Activated CD4-positive, alpha-beta T cell treated with anti-CD3 and anti-CD28 coated beads, Interleukin-2, amount 10 ng/mL, durations not matched to agents 7 days and 5 days (primary cell): ENCODE measurements around the gene NTN1. TPM values are rescaled to one million over a fixed set of nuclear protein-coding genes. Genes with fewer than 3 reads are reported as not detected.
"Not testable (repeated sequence)": the region's sequence is repeated elsewhere in the genome, so short reads cannot be mapped to it uniquely, and the experiment has no call there.

Source experiments
- CTCF ChIA-PET: fragments of 350-600 bp; sonication (Branson Sonifier 250); formaldehyde crosslinking; loops from one replicate; lab custom pipeline; 2021; ENCODE audit warnings: antibody characterized with exemption; lab: Charles Lee
- POLR2A ChIA-PET: fragments of 350-600 bp; sonication (Branson Sonifier 250); formaldehyde crosslinking; loops from one replicate; lab custom pipeline; 2021; ENCODE audit warnings: antibody characterized with exemption; lab: Charles Lee
- DNase-seq: peaks from one replicate; pipeline ENCODE4 v3.0.0-alpha.2; 2020
- H3K27ac Mint-ChIP-seq: one replicate; pipeline ENCODE4 v1.8.0; 2021; ENCODE audit warnings: mild to moderate bottlenecking, moderate library complexity, mixed read lengths
- H3K27me3 Mint-ChIP-seq: one replicate; pipeline ENCODE4 v1.8.0; 2021; ENCODE audit warnings: mixed read lengths
- H3K36me3 Mint-ChIP-seq: one replicate; pipeline ENCODE4 v1.8.0; 2021; ENCODE audit warnings: low read depth, mixed read lengths
- H3K4me1 Mint-ChIP-seq: one replicate; pipeline ENCODE4 v1.8.0; 2021; ENCODE audit warnings: mixed read lengths
- H3K4me3 Mint-ChIP-seq: one replicate; pipeline ENCODE4 v1.8.0; 2021; ENCODE audit warnings: mild to moderate bottlenecking, moderate library complexity, mixed read lengths
- H3K9me3 Mint-ChIP-seq: one replicate; pipeline ENCODE4 v1.8.0; 2021; ENCODE audit warnings: mixed read lengths
- total RNA-seq, 2 experiments: library from RNA; stranded (reverse); gene quantifications; one replicate each; pipeline ENCODE4 v1.2.3, GENCODE V29; 2021

NTN1 gene
- total RNA-seq, 2 experiments from 2014 or later = 0.02 to 0.10 TPM

DNA sequence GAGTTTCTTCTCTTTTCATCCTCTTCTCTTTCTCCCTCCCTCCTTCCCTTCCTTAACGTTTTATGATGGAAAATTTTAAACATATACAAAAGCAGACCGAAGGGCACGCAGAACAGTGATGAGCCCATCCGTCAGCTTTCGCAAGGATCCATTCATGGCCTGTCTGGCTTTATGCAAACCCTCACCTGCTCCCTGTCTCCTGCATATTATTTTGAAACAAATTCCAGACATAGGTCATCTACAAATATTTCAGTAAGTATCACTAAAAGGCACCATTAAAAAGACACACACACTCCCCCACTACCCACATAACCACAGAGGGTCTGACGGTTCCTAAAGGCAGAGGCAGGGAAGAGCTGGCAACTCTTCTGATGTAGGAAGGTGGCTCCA, 235.0 kb downstream of the NTN1 start:
- CTCF ChIA-PET = no interaction called here

GRCh38 chr17:9256751-9257629, 235.7 kb downstream of the NTN1 start:
- no peak for DNase-seq
- ChIA-PET POLR2A (no interaction called here), CTCF (no interaction called here)
- Mint-ChIP-seq H3K9me3 (no peaks in the 10 kb centered on the region), H3K36me3 (no peaks in the 10 kb centered on the region), H3K4me1 (peaks cover 42% of the 10 kb centered on the region), H3K4me3 (no peak overlapping the region), H3K27ac (no peak overlapping the region), H3K27me3 (no peaks in the 10 kb centered on the region)

More for the DNA sequence above, 235.0 kb downstream of the NTN1 start:
- POLR2A ChIA-PET = no interaction called here
- no peak overlapping the region for H3K4me3 Mint-ChIP-seq
- H3K4me1 Mint-ChIP-seq = peaks cover 40% of the 10 kb centered on the region
- H3K9me3 Mint-ChIP-seq = no peaks in the 10 kb centered on the region
- no peak overlapping the region for H3K27ac Mint-ChIP-seq
- no peak for DNase-seq
- H3K36me3 Mint-ChIP-seq = no peaks in the 10 kb centered on the region
- H3K27me3 Mint-ChIP-seq = no peaks in the 10 kb centered on the region

DNA sequence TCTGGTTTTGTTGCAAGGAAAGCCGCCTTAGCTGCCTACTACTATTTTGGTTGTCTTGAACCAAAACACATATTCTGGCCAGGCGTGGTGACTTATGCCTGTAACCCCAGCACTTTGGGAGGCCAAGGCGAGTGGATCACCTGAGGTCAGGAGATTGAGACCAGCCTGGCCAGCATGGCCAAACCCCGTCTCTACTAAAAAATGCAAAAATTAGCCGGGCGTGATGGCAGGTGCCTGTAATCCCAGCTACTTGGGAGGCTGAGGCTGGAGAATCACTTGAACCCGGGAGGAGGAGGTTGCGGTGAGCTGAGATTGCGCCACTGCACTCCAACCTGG, 236.3 kb downstream of the NTN1 start:
- H3K4me1 Mint-ChIP-seq = peaks cover 39% of the 10 kb centered on the region
- H3K9me3 Mint-ChIP-seq, CTCF ChIA-PET, H3K4me3 Mint-ChIP-seq, H3K27me3 Mint-ChIP-seq, H3K27ac Mint-ChIP-seq, H3K36me3 Mint-ChIP-seq, DNase-seq, POLR2A ChIA-PET: not testable (repeated sequence)

- DNase-seq = no peak
- ChIA-PET POLR2A (no interaction called here), CTCF (no interaction called here)
- Mint-ChIP-seq H3K4me1 (peaks cover 31% of the 10 kb centered on the region), H3K27me3 (no peaks in the 10 kb centered on the region), H3K27ac (no peak overlapping the region), H3K4me3 (no peak overlapping the region), H3K36me3 (no peaks in the 10 kb centered on the region), H3K9me3 (no peaks in the 10 kb centered on the region)
Observed at GRCh38 chr17:9258115-9259015, 237.1 kb downstream of the NTN1 start.

- Mint-ChIP-seq H3K4me1 (peaks cover 26% of the 10 kb centered on the region), H3K9me3 (no peaks in the 10 kb centered on the region), H3K4me3 (no peak overlapping the region), H3K27ac (no peak overlapping the region), H3K27me3 (no peaks in the 10 kb centered on the region), H3K36me3 (peaks cover 2% of the 10 kb centered on the region)
- no peak for DNase-seq
- ChIA-PET POLR2A (no interaction called here), CTCF (interaction anchor here (1.4 kb wide), 1 partner anchor 9 kb away, joined by 4 read pairs; no protein-coding TSS in a partner anchor)
Observed at GRCh38 chr17:9259419-9259818, 238.1 kb downstream of the NTN1 start.

DNA sequence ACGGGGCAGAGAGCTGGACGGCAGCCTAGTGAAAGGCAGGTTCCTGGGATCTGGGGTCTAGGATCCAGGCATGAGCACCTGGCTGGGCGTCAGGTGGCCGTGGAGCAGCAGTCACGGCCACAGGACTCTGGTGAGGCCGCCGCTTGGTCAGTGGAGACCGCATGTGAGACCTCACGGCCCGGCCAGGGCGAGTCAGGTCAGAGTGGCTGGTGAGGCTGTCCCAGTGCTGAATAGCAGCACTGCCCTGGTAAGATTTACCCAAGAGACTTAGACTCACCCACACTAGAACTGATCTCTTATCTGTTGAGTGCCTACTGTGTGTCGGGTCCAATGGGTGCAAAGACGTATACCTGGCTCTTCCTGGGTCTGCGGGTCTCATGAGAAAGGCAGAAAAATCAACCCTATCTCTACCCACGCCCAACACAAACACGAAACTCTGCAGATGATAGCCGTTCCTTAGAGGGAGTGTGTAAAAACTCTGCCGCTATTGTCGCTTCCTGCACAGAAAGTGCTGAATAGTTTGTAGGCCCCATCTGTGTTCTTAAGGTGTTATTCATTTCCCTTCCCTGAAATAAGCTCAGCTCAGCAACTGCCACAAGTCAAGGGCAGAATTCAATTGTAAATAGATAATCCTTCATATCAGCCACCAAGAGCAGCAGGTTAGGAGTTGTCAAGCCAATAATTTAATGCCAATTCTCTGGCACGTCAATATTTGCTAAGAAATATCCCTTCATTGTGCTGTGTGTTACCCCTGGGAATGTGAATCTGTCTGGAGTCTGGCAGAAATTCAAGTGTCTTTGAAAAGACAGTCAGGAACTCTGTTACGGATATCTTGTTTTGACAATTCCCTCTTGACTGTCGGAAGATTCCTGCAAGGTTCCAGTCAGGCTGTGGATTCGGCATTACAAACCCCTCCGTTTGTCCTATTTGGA, 240.0 kb downstream of the NTN1 start:
- no peak for DNase-seq
- no peaks in the 10 kb centered on the region for H3K9me3 Mint-ChIP-seq
- ChIA-PET POLR2A (no interaction called here), CTCF (interaction anchor here (0.6 kb wide), 1 partner anchor 34 kb away, joined by 3 read pairs; no protein-coding TSS in a partner anchor)
- H3K36me3 Mint-ChIP-seq = peaks cover 2% of the 10 kb centered on the region
- H3K27ac Mint-ChIP-seq = peak overlapping the region; percentile 83
- H3K4me1 Mint-ChIP-seq = peaks cover 26% of the 10 kb centered on the region
- no peak overlapping the region for H3K4me3 Mint-ChIP-seq
- H3K27me3 Mint-ChIP-seq = no peaks in the 10 kb centered on the region

- H3K27ac Mint-ChIP-seq = no peak overlapping the region
- ChIA-PET POLR2A (no interaction called here), CTCF (interaction anchor here (0.6 kb wide), 1 partner anchor 1124 kb away, joined by 6 read pairs; no protein-coding TSS in a partner anchor)
- H3K36me3 Mint-ChIP-seq = peaks cover 3% of the 10 kb centered on the region
- DNase-seq = no peak
- H3K9me3 Mint-ChIP-seq = no peaks in the 10 kb centered on the region
- peaks cover 7% of the 10 kb centered on the region for H3K4me1 Mint-ChIP-seq
- no peaks in the 10 kb centered on the region for H3K27me3 Mint-ChIP-seq
- H3K4me3 Mint-ChIP-seq = no peak overlapping the region
Observed at GRCh38 chr17:9266031-9266680, 244.8 kb downstream of the NTN1 start.

- Mint-ChIP-seq H3K27me3 (no peaks in the 10 kb centered on the region), H3K4me1 (peaks cover 2% of the 10 kb centered on the region), H3K36me3 (peaks cover 3% of the 10 kb centered on the region), H3K4me3 (no peak overlapping the region), H3K9me3 (no peaks in the 10 kb centered on the region), H3K27ac (no peak overlapping the region)
- DNase-seq = no peak
- CTCF ChIA-PET = no interaction called here
- POLR2A ChIA-PET = no interaction called here
Observed at GRCh38 chr17:9266697-9267117, 245.4 kb downstream of the NTN1 start.

DNA sequence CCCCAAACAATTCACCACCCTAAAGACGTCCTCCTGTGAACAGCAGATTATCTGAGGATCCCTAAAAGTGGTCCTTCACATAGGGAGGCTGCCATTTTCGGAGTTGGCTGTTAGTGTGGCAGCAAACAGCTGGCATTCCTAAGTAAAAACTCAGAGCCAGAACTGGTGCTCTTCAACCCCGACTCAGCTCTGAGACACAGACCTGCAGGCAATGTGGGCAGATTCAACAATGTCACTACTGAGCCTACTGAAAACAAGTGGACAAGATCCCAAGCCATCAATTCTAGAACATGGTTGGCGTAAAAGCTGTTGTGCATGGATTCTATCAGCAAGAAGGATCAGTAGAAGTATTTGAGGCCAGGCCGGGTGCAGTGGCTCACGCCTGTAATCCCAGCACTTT, 247.2 kb downstream of the NTN1 start:
- CTCF ChIA-PET = interaction anchor here (0.5 to 2.1 kb wide), 2 partner anchors 16 to 602 kb away, joined by 3 to 5 read pairs; no protein-coding TSS in a partner anchor
- Mint-ChIP-seq H3K27ac (no peak overlapping the region), H3K4me1 (peaks cover 7% of the 10 kb centered on the region), H3K36me3 (peaks cover 3% of the 10 kb centered on the region), H3K9me3 (no peaks in the 10 kb centered on the region), H3K4me3 (no peak overlapping the region), H3K27me3 (no peaks in the 10 kb centered on the region)
- DNase-seq = no peak
- POLR2A ChIA-PET = no interaction called here

DNA sequence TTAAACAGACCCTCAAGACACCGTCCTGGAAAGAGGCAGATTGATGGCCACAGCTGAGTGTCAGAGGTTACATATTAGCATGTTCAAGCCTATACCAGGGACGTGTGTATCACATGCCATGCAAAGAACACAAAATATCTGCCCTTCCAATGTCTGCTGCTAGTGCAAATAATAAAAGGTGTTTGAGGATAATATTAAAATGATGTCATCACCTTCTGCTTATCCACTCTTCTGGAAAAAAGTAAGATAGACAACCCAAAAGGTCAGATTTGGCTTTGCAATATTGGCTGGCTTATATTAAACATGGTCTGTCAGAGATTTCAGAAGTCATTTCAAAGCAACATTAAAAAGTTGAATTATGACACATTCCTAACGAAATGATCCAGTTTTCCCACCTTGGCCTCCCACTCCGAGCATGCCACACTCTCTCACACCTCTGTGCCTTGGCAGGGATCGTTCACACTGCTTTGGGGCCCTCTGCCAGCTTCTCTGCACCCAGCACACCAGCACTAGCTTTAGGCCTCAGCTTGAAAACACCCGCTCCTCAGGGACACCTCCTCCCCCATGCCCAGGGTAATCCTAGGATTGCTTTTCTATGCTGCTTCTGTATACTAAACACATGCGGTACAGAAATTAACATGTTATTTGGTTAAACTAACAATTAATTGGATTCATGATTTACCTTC, 248.2 kb downstream of the NTN1 start:
- CTCF ChIA-PET = interaction anchor here (0.6 to 2.1 kb wide), 2 partner anchors 17 to 481 kb away, joined by 5 to 6 read pairs; no protein-coding TSS in a partner anchor
- DNase-seq = no peak
- Mint-ChIP-seq H3K27ac (no peak overlapping the region), H3K9me3 (no peaks in the 10 kb centered on the region), H3K4me3 (no peak overlapping the region), H3K36me3 (peaks cover 1% of the 10 kb centered on the region), H3K27me3 (no peaks in the 10 kb centered on the region), H3K4me1 (peaks cover 15% of the 10 kb centered on the region)
- POLR2A ChIA-PET = no interaction called here

GRCh38 chr17:9270921-9271320, 249.6 kb downstream of the NTN1 start:
- Mint-ChIP-seq H3K9me3 (no peaks in the 10 kb centered on the region), H3K27me3 (no peaks in the 10 kb centered on the region), H3K27ac (no peak overlapping the region), H3K4me3 (no peak overlapping the region), H3K4me1 (peaks cover 20% of the 10 kb centered on the region), H3K36me3 (peaks cover 1% of the 10 kb centered on the region)
- ChIA-PET POLR2A (no interaction called here), CTCF (interaction anchor here (0.7 kb wide), 1 partner anchor 121 kb away, joined by 3 read pairs; no protein-coding TSS in a partner anchor)
- DNase-seq = no peak
